Fibroblast of lung (primary cell): ENCODE results near the gene CAST. TPM values are rescaled to one million over a fixed set of nuclear protein-coding genes. Genes with fewer than 3 reads are reported as not detected.

Source experiments
- DNase-seq, 2 donors: peaks; one replicate each; pipeline versions ENCODE4 v3.0.0 to v3.0.0-alpha.2; 2010; ENCODE audit warnings: low read depth in 2 of 2
- H2AFZ ChIP-seq: 2 replicates; pipeline ENCODE4 v1.5.1; 2012; ENCODE audit warnings: low read length, control low read depth, inconsistent platforms
- H3K27ac ChIP-seq: 2 replicates; pipeline ENCODE4 v1.5.1; 2011; ENCODE audit warnings: low read length, control low read depth; ENCODE audit not compliant: insufficient read depth
- H3K27me3 ChIP-seq: 2 replicates; pipeline ENCODE4 v1.5.1; 2011; ENCODE audit warnings: mild to moderate bottlenecking, low read length; ENCODE audit not compliant: control insufficient read depth, insufficient read depth
- H3K36me3 ChIP-seq: 2 replicates; pipeline ENCODE4 v1.5.1; 2011; ENCODE audit warnings: low read length; ENCODE audit not compliant: control insufficient read depth, insufficient read depth
- H3K4me1 ChIP-seq: 2 replicates; pipeline ENCODE4 v1.5.1; 2011; ENCODE audit warnings: low read length; ENCODE audit not compliant: control insufficient read depth, insufficient read depth; ENCODE audit errors: extremely low read depth
- H3K4me2 ChIP-seq: 2 replicates; pipeline ENCODE4 v1.5.1; 2011; ENCODE audit warnings: low read length, control low read depth; ENCODE audit not compliant: insufficient read depth; ENCODE audit errors: extremely low read depth
- H3K4me3 ChIP-seq, 4 experiments: fragments of 200-600 bp in 1 of 4; sonication (generic) in 1 of 4; replicated peaks in 1 of 4; 2 replicates each; pipeline ENCODE4 v1.5.1; 2011 to 2016; ENCODE audit warnings: low read length in 4 of 4, low read depth in 3 of 4, mild to moderate bottlenecking in 3 of 4, control low read depth in 2 of 4, inconsistent platforms in 1 of 4, mixed read lengths in 1 of 4; ENCODE audit not compliant: insufficient read depth in 1 of 4; ENCODE audit errors: control extremely low read depth in 1 of 4
- H3K79me2 ChIP-seq: 2 replicates; pipeline ENCODE4 v1.5.1; 2012; ENCODE audit warnings: mild to moderate bottlenecking, low read length, inconsistent platforms; ENCODE audit not compliant: control insufficient read depth, insufficient read depth
- H3K9ac ChIP-seq: 2 replicates; pipeline ENCODE4 v1.5.1; 2011; ENCODE audit warnings: mild to moderate bottlenecking, low read length, control low read depth; ENCODE audit not compliant: insufficient read depth
- H3K9me3 ChIP-seq: 2 replicates; pipeline ENCODE4 v1.5.1; 2012; ENCODE audit warnings: low read depth, low read length; ENCODE audit not compliant: control insufficient read depth, insufficient read depth
- H4K20me1 ChIP-seq: 2 replicates; pipeline ENCODE4 v1.5.1; 2011; ENCODE audit warnings: low read length; ENCODE audit not compliant: control insufficient read depth, insufficient read depth; ENCODE audit errors: extremely low read depth
- EZH2 ChIP-seq: IDR thresholded peaks from 2 replicates; pipeline ENCODE4 v1.5.1; 2012; ENCODE audit warnings: low read length, control low read depth, mild to moderate bottlenecking; ENCODE audit errors: missing control alignments
- polyA plus RNA-seq, 2 donors: library from polyadenylated mRNA; depleted of rRNA in 1 of 2; stranded (reverse) in 1 of 2; unstranded in 1 of 2; fragments of >200 nt; gene quantifications; 2 replicates each; pipeline ENCODE4 v1.2.1, GENCODE V29; 2011 to 2012; ENCODE audit warnings: missing spikeins in 1 of 2
- total RNA-seq: library from RNA; depleted of rRNA; stranded (reverse); fragments of >200 nt; gene quantifications from 2 replicates; pipeline ENCODE4 v1.2.1, GENCODE V29; 2014
- TF ChIP-seq, protein P1 (sequence below), 2 donors: IDR thresholded peaks in 1 of 2; conservative IDR thresholded peaks in 1 of 2; 1 replicate in 1 of 2; 2 replicates in 1 of 2; pipeline ENCODE4 v1.5.1; 2011 to 2012; ENCODE audit warnings: low read length in 2 of 2, control low read depth in 1 of 2, inconsistent platforms in 1 of 2, low read depth in 1 of 2, mild to moderate bottlenecking in 1 of 2

CAST gene
- total and polyA plus RNA-seq, 2 donors (not counting 1 experiment from before 2014, with no cell fraction given) = 203 to 378 TPM

DNA sequence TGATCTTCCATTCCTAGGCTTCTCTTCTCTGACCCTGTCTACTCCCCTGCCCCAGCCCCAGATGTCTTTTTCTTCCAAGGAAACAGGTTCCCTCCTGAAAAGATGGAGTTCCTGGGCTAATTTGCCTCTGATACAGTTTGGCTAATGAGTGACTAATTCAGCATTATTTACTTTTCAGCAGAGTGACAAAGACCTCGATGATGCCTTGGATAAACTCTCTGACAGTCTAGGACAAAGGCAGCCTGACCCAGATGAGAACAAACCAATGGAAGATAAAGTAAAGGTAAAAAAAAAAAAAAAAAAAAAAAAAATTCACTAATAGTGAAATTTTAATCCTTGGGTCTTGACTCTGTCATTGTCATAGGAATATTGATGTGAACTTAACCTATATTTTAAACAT, 102.9 kb downstream of the CAST start:
- TF ChIP-seq, protein P1, sequence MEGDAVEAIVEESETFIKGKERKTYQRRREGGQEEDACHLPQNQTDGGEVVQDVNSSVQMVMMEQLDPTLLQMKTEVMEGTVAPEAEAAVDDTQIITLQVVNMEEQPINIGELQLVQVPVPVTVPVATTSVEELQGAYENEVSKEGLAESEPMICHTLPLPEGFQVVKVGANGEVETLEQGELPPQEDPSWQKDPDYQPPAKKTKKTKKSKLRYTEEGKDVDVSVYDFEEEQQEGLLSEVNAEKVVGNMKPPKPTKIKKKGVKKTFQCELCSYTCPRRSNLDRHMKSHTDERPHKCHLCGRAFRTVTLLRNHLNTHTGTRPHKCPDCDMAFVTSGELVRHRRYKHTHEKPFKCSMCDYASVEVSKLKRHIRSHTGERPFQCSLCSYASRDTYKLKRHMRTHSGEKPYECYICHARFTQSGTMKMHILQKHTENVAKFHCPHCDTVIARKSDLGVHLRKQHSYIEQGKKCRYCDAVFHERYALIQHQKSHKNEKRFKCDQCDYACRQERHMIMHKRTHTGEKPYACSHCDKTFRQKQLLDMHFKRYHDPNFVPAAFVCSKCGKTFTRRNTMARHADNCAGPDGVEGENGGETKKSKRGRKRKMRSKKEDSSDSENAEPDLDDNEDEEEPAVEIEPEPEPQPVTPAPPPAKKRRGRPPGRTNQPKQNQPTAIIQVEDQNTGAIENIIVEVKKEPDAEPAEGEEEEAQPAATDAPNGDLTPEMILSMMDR (conservative IDR thresholded peaks at IDR 0.05 in 1 of 2, IDR thresholded peaks at IDR 0.05 in 1 of 2; ENCODE audit: low read depth in 1 of 2, low read length in 2 of 2) = no peak
- no peak for TF ChIP-seq EZH2
- Histone ChIP-seq H3K36me3 (peaks cover 19% of the 10 kb centered on the region), H3K4me3 (no peak overlapping the region), H4K20me1 (no peaks in the 10 kb centered on the region), H2AFZ (no peak overlapping the region), H3K4me2 (no peak overlapping the region), H3K27me3 (no peaks in the 10 kb centered on the region), H3K27ac (no peak overlapping the region), H3K4me1 (no peaks in the 10 kb centered on the region), H3K9ac (no peak overlapping the region), H3K79me2 (no peaks in the 10 kb centered on the region), H3K9me3 (no peaks in the 10 kb centered on the region)
- DNase-seq = no peak

DNA sequence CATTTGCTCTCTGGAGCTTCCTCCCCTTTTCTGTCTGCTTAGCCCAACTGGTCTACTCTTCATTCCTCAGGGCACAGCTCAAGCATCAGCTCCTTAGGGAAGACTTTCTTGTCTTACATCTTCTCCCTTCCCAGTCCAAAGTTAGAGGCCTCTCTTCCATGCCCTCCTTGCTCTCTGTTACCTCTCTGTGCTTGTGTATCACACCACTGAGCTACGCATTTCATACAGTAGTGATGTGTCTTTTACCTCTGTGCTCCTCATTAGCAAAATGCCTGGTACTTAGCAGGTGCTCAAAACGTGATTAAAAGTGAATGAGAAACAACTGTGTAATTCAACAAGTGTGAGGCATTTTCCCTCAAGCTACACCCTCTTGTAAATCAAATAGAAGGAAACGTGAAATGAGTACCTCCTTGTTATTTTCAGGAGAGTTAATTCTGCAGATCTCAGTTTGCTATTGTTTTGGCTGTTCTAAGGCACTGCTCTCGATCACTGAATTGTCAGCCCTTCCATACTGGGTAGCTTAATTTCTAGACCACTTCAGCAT, 106.6 kb downstream of the CAST start:
- Histone ChIP-seq H3K27ac (no peak overlapping the region), H2AFZ (no peak overlapping the region), H3K79me2 (no peaks in the 10 kb centered on the region), H4K20me1 (no peaks in the 10 kb centered on the region), H3K9me3 (no peaks in the 10 kb centered on the region), H3K27me3 (no peaks in the 10 kb centered on the region), H3K36me3 (peaks cover 19% of the 10 kb centered on the region), H3K9ac (no peak overlapping the region), H3K4me1 (no peaks in the 10 kb centered on the region), H3K4me2 (no peak overlapping the region), H3K4me3 (no peak overlapping the region)
- TF ChIP-seq, protein P1 (conservative IDR thresholded peaks at IDR 0.05 in 1 of 2, IDR thresholded peaks at IDR 0.05 in 1 of 2; ENCODE audit: low read depth in 1 of 2, low read length in 2 of 2) = no peak
- no peak for TF ChIP-seq EZH2
- no peak for DNase-seq

DNA sequence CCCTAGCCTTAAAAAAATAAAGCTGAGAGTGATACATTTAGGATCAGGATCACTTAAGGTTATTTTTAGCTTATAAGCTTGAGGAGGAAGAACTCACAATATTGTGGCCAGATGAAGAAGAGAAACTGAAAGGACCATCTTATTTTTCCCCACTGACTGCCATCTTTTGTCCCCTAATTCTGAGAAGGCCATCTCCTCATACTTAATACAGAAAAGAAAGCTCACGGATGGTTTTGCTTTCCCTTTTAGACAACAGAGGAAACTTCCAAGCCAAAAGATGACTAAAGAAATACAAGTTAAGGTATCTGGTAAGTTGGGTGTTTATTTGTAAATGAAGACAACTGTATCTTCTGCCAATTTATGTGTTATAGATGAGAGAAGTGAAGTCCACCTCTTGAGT, 109.2 kb downstream of the CAST start:
- Histone ChIP-seq H3K27me3 (no peaks in the 10 kb centered on the region), H3K79me2 (no peaks in the 10 kb centered on the region), H3K36me3 (peaks cover 21% of the 10 kb centered on the region), H3K4me3 (no peak overlapping the region), H3K9me3 (no peaks in the 10 kb centered on the region), H4K20me1 (no peaks in the 10 kb centered on the region), H3K4me2 (no peak overlapping the region), H3K27ac (no peak overlapping the region), H3K9ac (no peak overlapping the region), H2AFZ (no peak overlapping the region), H3K4me1 (no peaks in the 10 kb centered on the region)
- DNase-seq = no peak
- no peak for TF ChIP-seq EZH2
- TF ChIP-seq, protein P1 (conservative IDR thresholded peaks at IDR 0.05 in 1 of 2, IDR thresholded peaks at IDR 0.05 in 1 of 2; ENCODE audit: low read depth in 1 of 2, low read length in 2 of 2) = no peak
